Hematopoietic multipotent progenitor cell treated with erythropoietin and hydrocortisone succinate and interleukin-3 and kit ligand, for 8 days (in vitro differentiated cells): ENCODE data around the gene TMED9.

ENCODE experiments used
- DNase-seq: peaks from one replicate; pipeline ENCODE4 v3.0.0-alpha.2; 2015

TMED9 gene

GRCh38 chr5:177588413-177588909, 3.5 kb upstream of the TMED9 start:
- DNase-seq = no peak

DNA sequence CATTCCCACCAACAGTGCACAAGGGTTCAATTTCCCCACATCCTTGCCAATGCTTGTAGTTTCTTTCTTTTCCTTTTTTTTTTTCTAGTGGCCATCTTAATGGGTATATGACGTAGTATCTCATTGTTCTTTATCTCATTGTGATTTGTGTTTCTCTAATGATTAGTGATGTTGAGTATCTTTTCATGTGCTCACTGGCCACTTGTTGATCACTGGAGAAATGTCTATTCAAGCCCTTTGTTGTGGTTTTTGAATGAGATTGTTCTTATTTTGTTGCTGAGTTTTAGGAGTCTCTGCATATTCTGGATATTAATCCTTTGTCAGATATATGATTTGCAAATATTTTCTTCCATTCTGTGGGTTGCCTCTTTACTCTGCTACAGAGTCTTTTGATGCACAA, 1.6 kb upstream of the TMED9 start:
- DNase-seq = no peak

DNA sequence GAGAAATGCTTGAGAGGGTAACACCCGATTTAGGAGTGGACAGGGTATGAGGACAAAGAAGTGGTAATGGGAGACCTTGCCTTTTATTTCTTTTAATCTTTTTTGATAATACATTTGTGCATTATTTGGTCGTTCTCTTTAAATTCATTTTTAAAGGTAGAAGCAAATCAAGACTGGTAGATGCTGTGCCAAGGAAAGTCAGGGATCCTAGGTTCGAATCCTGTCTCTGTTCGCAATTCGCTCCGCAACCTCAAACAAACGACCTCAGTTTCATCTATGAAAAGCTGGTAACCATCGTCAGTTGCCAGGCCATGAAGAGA, 353 bp upstream of the TMED9 start:
- DNase-seq = no peak

DNA sequence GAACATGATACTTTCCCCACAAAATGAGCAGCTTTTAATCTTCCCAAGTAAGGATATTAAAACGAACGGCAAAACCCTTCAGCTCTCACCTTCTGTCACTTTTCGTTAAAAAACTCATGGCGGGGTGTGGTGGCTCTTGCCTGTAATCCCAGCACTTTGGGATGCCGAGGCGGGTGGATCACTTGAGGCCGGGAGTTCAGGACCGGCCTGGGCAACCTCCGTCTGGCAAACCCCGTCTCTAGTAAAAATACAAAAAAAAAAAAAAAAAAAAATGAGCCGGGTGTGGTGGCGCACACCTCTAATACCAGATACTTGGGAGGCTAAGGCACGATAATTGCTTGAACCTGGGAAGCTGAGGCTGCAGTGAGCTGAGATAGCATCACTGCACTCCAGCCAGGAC, 902 bp downstream of the TMED9 start:
- DNase-seq = no peak

GRCh38 chr5:177593511-177593910, 1.5 kb downstream of the TMED9 start:
- DNase-seq = no peak

DNA sequence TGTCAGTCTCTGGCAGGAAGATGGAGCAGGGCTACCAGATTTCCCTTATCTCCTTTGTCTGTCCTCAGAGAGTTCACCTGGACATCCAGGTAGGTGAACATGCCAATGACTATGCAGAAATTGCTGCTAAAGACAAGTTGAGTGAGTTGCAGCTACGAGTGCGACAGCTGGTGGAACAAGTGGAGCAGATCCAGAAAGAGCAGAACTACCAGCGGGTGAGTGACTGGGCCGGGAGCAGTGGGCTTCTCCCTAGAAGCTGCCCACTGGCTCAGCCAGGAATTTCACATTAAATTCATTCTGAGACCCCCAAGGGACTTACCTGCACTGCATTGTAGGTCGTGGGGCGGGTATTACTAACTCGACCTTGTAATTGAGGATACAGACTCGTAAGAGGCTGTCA, 2.1 kb downstream of the TMED9 start:
- DNase-seq = no peak

DNA sequence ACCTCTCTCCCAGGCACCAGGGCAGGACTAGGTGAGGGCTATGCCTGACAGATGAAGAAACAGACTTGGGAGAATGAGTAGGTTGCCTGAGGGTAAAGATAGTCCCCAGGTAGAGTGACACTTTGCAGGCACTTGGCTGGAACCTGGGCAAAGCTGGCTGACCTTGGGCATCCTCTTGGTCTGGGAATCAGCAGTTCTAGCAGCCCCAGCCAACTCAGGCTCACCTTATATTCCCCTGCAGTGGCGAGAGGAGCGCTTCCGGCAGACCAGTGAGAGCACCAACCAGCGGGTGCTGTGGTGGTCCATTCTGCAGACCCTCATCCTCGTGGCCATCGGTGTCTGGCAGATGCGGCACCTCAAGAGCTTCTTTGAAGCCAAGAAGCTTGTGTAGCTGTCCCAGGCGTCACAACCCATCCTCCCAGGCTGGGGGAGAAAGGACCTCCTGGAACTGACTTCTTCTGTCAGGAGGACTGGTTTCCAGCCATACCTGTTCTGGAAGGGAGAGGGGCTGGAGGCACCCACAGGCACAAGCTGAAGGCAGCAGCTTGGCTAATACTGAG, 3.1 kb downstream of the TMED9 start:
- DNase-seq = no peak

GRCh38 chr5:177595991-177596774, 4.2 kb downstream of the TMED9 start:
- DNase-seq = no peak

- no peak for DNase-seq
Observed at GRCh38 chr5:177596775-177597238, 4.8 kb downstream of the TMED9 start.

DNA sequence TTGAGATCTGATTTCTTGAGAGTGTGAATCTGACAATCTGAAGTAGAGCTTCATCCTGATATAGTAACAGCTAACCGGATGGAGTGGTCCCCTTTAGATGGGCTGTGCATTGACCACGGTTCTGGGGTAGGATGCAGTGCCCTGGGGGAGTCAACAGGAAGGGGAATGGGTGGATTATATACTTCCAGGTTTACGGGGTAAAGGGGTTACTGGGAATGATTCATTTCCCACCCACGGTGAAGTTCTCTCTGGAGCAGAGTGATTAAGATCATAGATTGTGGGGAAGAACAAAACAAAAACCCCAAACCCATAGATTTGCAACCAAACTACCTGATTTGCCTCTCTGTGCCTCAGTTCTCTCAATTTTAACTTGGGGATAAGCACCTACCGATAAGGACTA, 6.5 kb downstream of the TMED9 start:
- no peak for DNase-seq

DNA sequence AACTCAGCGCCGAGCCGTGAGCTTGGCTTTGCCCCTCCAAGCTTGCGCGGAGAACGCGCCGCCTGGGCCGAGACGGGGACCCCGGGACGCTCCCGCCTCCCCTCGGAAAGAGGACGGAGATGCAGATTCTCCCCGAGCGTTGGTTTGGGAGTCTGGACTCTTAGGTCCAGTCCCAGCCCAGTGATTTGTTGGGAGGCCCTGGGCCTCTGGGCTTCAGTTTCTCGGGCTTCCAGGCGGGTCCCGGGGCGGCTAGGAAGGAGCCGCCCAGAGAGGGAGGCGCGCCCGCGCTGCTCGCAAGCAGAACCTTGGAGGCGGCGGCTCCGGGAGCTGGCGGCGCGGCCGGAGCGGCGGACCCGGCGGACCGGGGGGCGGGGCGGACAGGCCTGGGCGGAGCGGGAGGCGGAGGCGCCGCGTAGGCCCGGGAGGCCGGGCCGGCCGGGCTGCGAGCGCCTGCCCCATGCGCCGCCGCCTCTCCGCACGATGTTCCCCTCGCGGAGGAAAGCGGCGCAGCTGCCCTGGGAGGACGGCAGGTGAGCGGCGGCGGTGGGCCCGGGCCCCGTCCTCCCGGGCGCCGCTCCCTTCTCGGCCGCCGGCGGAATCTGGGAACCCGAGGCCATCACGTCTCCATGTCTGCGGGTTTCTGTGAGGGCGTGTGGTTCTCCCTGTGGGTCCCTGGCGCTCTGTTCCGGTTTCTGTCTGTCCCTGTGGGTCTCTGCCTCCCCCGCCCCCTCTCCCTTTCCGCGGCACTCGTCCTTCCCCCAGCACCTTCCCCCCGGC, 7.9 kb downstream of the TMED9 start, which contains the start of gene B4GALT7:
TSS of gene B4GALT7 (plus strand) at position 402 of the 777 bp plus-strand sequence. CDS start at position 481, 79 bp downstream.
- DNase-seq = peak; percentile 79

- DNase-seq = peak; percentile 17
Observed at GRCh38 chr5:177600508-177601018, 8.6 kb downstream of the TMED9 start.

DNA sequence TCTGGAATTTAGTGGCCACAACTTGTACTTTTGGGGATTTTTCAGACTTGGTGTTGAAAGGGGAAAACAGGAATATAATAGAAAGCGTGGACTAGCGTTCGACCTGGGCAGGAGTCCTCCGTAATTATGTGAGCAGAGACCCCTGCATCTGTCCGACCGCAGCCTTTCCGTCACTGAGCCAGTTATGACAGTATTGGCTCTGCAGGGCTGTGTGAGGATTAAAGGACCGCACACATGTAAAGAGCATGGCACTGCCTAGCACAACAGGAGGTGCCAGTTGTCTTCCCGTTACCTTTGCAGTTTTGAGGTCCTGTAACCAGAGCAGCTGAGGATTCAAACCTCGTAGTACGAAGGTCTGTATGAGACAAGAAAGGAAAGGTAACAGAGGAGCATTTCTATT, 9.1 kb downstream of the TMED9 start:
- DNase-seq = no peak

GRCh38 chr5:177601577-177602457, 9.8 kb downstream of the TMED9 start:
- DNase-seq = peak; percentile 20

GRCh38 chr5:177602458-177602830, 10.4 kb downstream of the TMED9 start:
- DNase-seq = no peak

- DNase-seq = no peak
Observed at GRCh38 chr5:177603631-177604030, 11.6 kb downstream of the TMED9 start.

GRCh38 chr5:177604116-177604521, 12.1 kb downstream of the TMED9 start:
- DNase-seq = no peak

- DNase-seq = no peak
Observed at GRCh38 chr5:177604656-177605055, 12.7 kb downstream of the TMED9 start.

DNA sequence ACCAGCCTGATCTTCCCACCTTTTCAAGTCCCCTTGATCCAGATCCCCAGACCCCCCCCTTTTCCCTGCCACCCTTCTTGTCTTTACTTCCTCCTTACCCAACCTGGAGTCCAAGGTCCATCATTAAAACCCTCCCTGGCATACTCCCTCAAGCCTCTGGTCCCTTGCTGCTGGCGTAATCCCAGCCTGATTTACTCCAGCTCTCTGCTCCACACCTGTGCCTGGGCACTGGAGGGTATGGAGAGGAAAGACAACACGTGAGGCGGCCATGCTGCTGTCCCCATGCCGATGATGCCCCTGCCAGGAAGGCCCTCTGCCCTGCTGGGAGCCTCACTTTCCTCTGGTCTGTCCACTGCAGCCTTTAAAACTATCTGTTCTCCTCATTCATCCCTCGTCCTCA, 13.1 kb downstream of the TMED9 start:
- DNase-seq = no peak

DNA sequence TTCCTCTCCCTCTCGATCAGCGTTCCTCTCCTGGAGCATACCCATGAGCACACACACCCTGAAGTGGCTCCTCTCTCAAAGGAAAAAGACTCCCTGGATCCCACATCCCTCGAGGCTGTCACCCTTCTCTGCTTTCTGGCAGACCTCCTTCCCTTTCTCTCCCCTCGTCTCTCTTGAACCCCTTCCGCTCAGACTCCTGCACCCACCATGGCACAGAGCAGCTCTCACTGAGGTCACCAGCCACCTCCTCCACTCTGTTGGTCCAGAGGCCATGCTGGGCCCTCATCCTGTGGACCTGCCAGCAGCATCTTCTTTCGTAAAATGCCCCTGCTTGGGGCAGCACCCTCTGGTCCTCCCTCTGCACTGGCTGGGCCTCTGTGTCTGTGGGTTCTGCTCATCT, 13.7 kb downstream of the TMED9 start:
- DNase-seq = no peak

- no peak for DNase-seq
Observed at GRCh38 chr5:177606071-177607051, 14.4 kb downstream of the TMED9 start.
